ENCODE measurements around the gene PPP2R2C. TPM values are rescaled to one million over a fixed set of nuclear protein-coding genes. Genes with fewer than 3 reads are reported as not detected.
A peak's percentile ranks its signal among the peaks of the same experiment; 100 is the strongest.

Gene PPP2R2C
- total RNA-seq, 2 donors from 2014 or later = 0.53 TPM; not detected in 1

DNA sequence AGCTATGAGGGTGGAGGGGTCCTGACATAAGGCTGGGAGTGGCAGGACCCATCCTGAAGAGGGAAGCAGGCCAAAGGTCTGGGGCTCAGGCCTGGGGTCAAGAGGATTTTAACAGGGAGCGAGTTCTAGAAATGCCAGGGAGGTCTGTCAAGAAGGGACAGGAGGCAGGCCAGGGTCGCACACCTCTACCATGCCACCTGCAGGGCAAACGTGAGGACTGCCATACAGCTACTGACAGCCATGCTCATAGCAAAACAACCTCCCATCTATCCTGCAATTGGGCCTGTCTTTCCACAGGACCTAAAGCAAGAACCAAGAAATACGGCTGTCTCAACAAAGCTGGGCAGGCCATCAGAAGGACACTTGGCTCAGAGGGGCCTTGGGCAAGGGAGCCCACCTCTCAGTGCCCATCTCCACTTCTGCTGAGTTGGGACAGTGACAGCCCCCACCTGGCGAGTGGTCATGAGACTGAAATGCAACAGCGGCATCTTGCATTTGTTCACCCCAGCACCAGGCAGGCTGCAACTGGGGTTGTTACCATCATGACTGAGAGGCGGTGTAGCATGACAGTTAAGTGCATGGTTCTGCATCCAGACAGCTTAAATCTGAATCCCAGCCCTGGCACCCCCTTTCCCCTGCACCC lies 110.0 kb downstream of the PPP2R2C start:
- ATAC-seq (no peak), DNase-seq (no peak)
- intact Hi-C loops (cut with DNase I, micrococcal nuclease) = no loop called here

GRCh38 chr4:6361076-6361784 lies 111.2 kb downstream of the PPP2R2C start:
- ATAC-seq (no peak), DNase-seq (no peak)
- intact Hi-C loops (cut with DNase I, micrococcal nuclease) = no loop called here

DNA sequence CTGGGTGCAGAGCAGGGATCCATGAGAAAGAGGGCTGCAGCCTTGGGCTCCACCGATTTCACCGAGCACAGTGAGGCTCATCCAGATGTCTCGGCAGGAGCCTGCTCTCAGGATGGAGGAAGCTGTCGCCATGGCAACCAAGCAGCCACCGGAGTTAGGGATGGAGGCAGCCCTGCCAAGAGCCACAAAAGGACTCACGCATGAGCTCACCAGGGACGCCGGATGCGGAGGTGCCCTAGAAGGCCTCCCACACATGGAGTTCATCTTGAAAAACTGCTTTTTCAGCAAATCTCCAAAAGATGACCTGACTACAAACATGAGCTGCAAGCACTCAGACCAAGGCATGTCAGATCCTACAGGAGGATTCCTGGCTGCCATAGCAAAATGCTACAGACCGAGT lies 112.0 kb downstream of the PPP2R2C start:
- ATAC-seq = no peak
- intact Hi-C loops (cut with DNase I, micrococcal nuclease) = no loop called here
- DNase-seq = no peak

GRCh38 chr4:6359536-6360308 lies 112.7 kb downstream of the PPP2R2C start:
- intact Hi-C loops (cut with DNase I, micrococcal nuclease) = no loop called here
- ATAC-seq (peak; percentile 94), DNase-seq (no peak)

GRCh38 chr4:6357476-6357875 lies 114.9 kb downstream of the PPP2R2C start:
- intact Hi-C loops (cut with DNase I, micrococcal nuclease) = no loop called here
- DNase-seq = no peak
- no peak for ATAC-seq

- DNase-seq (no peak), ATAC-seq (no peak)
- intact Hi-C loops (cut with DNase I, micrococcal nuclease) = no loop called here
These were observed 116.3 kb downstream of the PPP2R2C start for GRCh38 chr4:6356076-6356560.

GRCh38 chr4:6355052-6355451 lies 117.4 kb downstream of the PPP2R2C start:
- intact Hi-C loops (cut with DNase I, micrococcal nuclease) = no loop called here
- no peak for ATAC-seq
- no peak for DNase-seq

- ATAC-seq = no peak
- no peak for DNase-seq
- intact Hi-C loops (cut with DNase I, micrococcal nuclease) = no loop called here
These were observed 117.8 kb downstream of the PPP2R2C start for GRCh38 chr4:6354626-6355025.

DNA sequence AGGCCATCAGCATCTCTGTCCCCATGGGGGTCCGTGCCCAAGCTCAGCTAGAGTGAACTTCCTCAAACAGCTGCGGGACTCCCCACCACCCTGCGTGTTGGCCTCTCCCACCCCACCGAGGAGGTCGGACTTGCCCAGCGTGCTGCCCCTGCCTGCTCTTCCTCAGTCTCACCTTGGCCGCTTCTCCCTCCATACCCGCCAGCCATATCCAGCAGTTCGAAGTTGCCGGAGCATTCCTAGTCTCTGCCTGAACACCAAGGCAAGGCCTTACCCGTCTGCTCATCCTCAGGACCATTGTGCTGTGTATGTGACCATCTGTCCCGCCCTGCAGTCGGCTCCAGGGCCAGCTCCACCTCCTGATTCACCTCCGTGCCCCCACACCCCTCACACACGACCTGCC lies 118.3 kb downstream of the PPP2R2C start:
- no peak for ATAC-seq
- intact Hi-C loops (cut with DNase I, micrococcal nuclease) = no loop called here
- no peak for DNase-seq

DNA sequence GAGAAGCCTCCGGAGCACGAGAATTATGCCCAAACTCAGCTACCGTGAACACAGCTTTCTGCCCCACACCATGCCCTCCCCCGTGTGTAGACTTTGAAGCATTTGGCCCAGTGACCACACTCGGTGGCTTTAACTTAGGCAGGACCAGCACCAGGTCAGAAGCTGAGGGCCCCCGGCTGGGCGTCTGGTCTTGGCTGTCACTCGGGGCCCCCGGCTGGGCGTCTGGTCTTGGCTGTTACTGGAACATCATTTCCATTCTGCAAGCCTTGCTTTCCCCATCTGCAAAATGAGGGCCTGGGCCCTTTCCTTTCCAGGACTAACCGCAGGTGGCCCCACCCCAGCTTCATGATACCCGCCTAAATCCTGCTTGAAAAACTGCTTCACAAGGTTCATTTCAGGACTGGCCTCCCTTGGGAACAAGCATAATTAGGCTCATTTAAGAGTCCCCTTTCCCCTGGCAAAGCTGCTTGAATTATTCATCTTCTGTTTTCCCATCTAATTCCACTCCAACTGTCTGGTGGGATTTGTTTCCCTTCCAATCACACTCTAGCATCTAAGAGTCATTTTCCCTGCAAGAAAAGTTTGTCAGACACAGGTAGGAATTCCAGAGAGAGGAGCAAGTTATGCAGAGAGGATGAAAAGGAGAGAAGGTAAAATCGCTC lies 120.3 kb downstream of the PPP2R2C start:
- ATAC-seq (no peak), DNase-seq (no peak)
- intact Hi-C loops (cut with DNase I, micrococcal nuclease) = no loop called here

- ATAC-seq (no peak), DNase-seq (no peak)
- intact Hi-C loops (cut with DNase I, micrococcal nuclease) = no loop called here
These were observed 121.0 kb downstream of the PPP2R2C start for GRCh38 chr4:6351246-6352000.

DNA sequence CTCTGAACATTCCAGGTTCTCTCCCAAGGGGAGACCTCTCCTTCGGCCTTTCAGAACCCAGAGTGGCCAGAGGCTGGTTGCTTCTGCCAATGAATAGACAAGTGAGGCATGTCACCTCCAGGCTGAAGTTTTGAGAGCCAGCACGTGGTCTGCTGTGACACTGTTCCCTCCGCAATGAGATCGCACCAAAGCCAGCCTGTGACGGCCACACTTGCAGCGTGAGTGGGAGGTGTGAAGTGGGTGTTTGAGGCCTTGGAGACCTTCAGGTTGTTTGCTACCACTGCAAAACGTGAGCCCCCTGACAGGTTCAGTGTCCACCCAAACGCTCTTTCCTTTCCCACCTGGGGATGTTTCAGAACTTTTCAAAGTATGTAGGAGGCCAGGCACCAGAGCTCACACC lies 121.8 kb downstream of the PPP2R2C start:
- intact Hi-C loops (cut with DNase I, micrococcal nuclease) = no loop called here
- ATAC-seq (no peak), DNase-seq (no peak)

GRCh38 chr4:6349896-6350603 lies 122.4 kb downstream of the PPP2R2C start:
- DNase-seq (no peak), ATAC-seq (no peak)
- intact Hi-C loops (cut with DNase I, micrococcal nuclease) = no loop called here

GRCh38 chr4:6348408-6348807 lies 124.0 kb downstream of the PPP2R2C start:
- ATAC-seq = no peak
- no peak for DNase-seq
- intact Hi-C loops (cut with DNase I, micrococcal nuclease) = no loop called here

DNA sequence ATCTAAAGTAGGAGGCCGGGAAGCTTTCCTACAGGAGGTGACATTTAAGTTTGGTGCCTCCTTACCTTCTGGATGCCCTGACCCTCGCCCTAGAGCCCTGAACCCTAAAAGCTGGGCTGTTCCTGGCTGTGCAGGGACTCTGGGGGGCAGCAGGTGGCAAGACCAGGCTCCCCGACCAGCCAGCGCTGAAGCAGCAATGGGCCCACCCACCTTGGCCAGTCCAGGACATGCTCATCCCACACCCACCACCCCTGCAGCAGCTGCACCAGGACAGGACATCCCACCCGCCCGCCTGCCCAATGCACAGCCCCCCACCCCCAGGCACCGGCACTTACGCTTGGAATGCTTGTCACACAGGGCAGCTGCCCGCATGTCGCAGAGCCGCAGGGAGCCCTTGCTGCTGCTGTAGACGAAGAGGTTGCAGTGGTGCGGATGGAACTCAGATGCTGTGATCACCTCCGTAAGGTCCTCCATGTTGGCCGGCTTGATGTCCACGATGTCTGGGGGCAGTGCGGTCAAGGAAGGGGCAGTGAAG lies 124.8 kb downstream of the PPP2R2C start:
- intact Hi-C loops (cut with DNase I, micrococcal nuclease) = no loop called here
- no peak for ATAC-seq
- no peak for DNase-seq

GRCh38 chr4:6346373-6347110 lies 125.9 kb downstream of the PPP2R2C start:
- ATAC-seq (no peak), DNase-seq (no peak)
- intact Hi-C loops (cut with DNase I, micrococcal nuclease) = no loop called here

DNA sequence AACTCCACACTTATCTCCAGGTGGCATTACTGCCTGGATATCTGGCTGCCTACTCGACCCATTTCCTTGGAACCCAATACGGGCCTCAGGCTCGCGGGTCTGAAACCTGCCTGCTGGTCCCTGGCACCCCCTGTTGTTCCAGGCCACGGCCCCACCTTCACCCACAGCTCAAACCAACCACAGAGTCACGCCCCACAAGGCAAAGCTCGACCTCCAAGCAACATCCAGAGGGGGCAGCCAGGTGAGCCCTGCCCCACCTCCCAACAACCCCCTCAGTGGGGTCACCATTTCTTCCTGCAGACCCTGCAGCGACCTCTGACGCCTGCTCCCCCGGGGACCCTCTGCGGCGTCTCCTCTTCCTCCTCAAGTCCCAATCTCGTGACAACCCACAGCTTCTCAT lies 126.5 kb downstream of the PPP2R2C start:
- intact Hi-C loops (cut with DNase I, micrococcal nuclease) = no loop called here
- no peak for ATAC-seq
- DNase-seq = no peak

Measured in left colon (tissue), 2 donors.